ENCODE measurements around the gene ATAD3A.

The ATAD3A gene

GRCh38 chr1:1560178-1560577 is 48.2 kb downstream of the ATAD3A start:
- FAIRE-seq = no peak
- TF ChIP-seq CTCF (IDR thresholded peaks at IDR 0.05; ENCODE audit: insufficient read depth, missing control alignments) = no peak
- DNase-seq (ENCODE audit: insufficient read length, low spot score) = no peak

GRCh38 chr1:1561801-1562470 is 50.0 kb downstream of the ATAD3A start:
- DNase-seq (ENCODE audit: insufficient read length, low spot score) = no peak
- TF ChIP-seq CTCF (IDR thresholded peaks at IDR 0.05; ENCODE audit: insufficient read depth, missing control alignments) = no peak
- no peak for FAIRE-seq

- DNase-seq (ENCODE audit: insufficient read length, low spot score) = no peak
- no peak for FAIRE-seq
- no peak for TF ChIP-seq CTCF (IDR thresholded peaks at IDR 0.05; ENCODE audit: insufficient read depth, missing control alignments)
Measured at GRCh38 chr1:1562556-1563195, 50.7 kb downstream of the ATAD3A start.

- no peak for TF ChIP-seq CTCF (IDR thresholded peaks at IDR 0.05; ENCODE audit: insufficient read depth, missing control alignments)
- FAIRE-seq (no peak), DNase-seq (ENCODE audit: insufficient read length, low spot score) (no peak)
Measured at GRCh38 chr1:1563688-1564087, 51.7 kb downstream of the ATAD3A start.

DNA sequence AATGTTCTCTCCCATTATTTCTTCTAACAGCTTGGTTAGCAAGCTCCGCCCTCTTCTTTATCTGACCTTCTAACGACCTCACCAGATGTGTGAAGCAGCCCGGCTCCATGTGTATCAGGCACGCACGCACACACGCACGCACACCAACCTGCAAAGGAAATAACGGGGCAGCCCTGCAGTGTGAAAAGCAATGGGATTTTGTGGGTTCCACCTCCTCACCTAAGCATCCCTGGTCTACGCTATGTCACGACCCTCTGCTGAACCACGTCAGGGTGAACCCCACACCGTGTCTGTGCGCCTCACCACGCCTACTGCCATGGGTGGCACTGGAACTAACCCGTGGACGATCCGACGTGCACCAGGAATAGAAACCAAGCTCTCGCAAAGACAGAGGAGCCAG is 52.3 kb downstream of the ATAD3A start:
- FAIRE-seq (no peak), DNase-seq (ENCODE audit: insufficient read length, low spot score) (no peak)
- no peak for TF ChIP-seq CTCF (IDR thresholded peaks at IDR 0.05; ENCODE audit: insufficient read depth, missing control alignments)

- TF ChIP-seq CTCF (IDR thresholded peaks at IDR 0.05; ENCODE audit: insufficient read depth, missing control alignments) = no peak
- FAIRE-seq (no peak), DNase-seq (ENCODE audit: insufficient read length, low spot score) (no peak)
Measured at GRCh38 chr1:1565340-1565739, 53.4 kb downstream of the ATAD3A start.

DNA sequence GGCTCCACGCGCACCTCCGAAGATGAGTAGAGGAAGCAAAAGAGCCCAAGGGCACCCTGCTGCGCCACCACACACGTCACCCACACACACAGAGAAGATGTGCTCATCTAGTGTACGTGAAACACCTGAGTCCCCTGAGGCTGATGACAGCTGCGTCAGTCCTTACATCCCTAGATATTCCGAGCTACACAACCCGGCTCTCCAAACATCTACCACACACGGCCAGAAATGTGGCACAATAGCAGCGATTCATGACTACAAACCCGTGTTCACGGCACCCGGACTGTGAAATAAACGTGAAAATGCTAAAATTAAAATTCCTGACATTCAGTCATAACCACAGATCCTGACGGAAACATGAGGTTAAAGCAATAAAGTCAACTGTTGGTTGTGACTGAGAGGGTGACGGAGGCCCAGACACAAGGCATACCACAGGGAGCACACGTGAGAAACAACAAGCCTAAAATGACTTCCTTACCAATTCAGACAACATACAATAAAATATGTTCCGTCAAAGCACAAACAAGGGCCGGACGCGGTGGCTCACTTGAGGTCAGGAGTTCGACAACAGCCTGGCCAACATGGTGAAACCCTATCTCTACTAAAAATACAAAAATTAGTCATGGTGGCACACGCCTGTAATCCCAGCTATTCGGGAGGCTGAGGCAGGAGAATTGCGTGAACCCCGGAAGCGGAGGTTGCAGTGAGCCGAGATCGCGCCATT is 55.4 kb downstream of the ATAD3A start:
- no peak for TF ChIP-seq CTCF (IDR thresholded peaks at IDR 0.05; ENCODE audit: insufficient read depth, missing control alignments)
- DNase-seq (ENCODE audit: insufficient read length, low spot score) = no peak
- FAIRE-seq = no peak

Measured in D721Med (cell line).